Measurements from ENCODE around the gene LMOD3. TPM values are rescaled to one million over a fixed set of nuclear protein-coding genes. Genes with fewer than 3 reads are reported as not detected.
A peak's percentile ranks its signal among the peaks of the same experiment; 100 is the strongest.

Gene LMOD3
- total RNA-seq, 1 donor from 2014 or later = not detected

- Mint-ChIP-seq H3K4me1 (ENCODE audit: low read depth, unreplicated experiment) (no peaks in the 10 kb centered on the region), H3K36me3 (ENCODE audit: unreplicated experiment) (no peaks in the 10 kb centered on the region), H3K9me3 (ENCODE audit: unreplicated experiment) (no peaks in the 10 kb centered on the region), H3K4me3 (ENCODE audit: unreplicated experiment) (no peak overlapping the region), H3K27me3 (ENCODE audit: unreplicated experiment) (peaks cover 1% of the 10 kb centered on the region), H3K27ac (ENCODE audit: unreplicated experiment) (no peak overlapping the region)
- no peak for DNase-seq
- TF ChIP-seq CTCF (IDR thresholded peaks at IDR 0.05; ENCODE audit: partially characterized antibody, unreplicated experiment) = no peak
Measured at GRCh38 chr3:69128509-69128908, 6.1 kb upstream of the LMOD3 start.

- Mint-ChIP-seq H3K27ac (ENCODE audit: unreplicated experiment) (no peak overlapping the region), H3K4me3 (ENCODE audit: unreplicated experiment) (no peak overlapping the region), H3K27me3 (ENCODE audit: unreplicated experiment) (peaks cover 1% of the 10 kb centered on the region), H3K36me3 (ENCODE audit: unreplicated experiment) (no peaks in the 10 kb centered on the region), H3K9me3 (ENCODE audit: unreplicated experiment) (no peaks in the 10 kb centered on the region), H3K4me1 (ENCODE audit: low read depth, unreplicated experiment) (no peaks in the 10 kb centered on the region)
- DNase-seq = no peak
- TF ChIP-seq CTCF (IDR thresholded peaks at IDR 0.05; ENCODE audit: partially characterized antibody, unreplicated experiment) = no peak
Measured at GRCh38 chr3:69126999-69127398, 4.6 kb upstream of the LMOD3 start.

GRCh38 chr3:69126216-69126615, 3.8 kb upstream of the LMOD3 start:
- peaks cover 1% of the 10 kb centered on the region for H3K27me3 Mint-ChIP-seq (ENCODE audit: unreplicated experiment)
- H3K4me3 Mint-ChIP-seq (ENCODE audit: unreplicated experiment) = no peak overlapping the region
- H3K27ac Mint-ChIP-seq (ENCODE audit: unreplicated experiment) = no peak overlapping the region
- no peaks in the 10 kb centered on the region for H3K9me3 Mint-ChIP-seq (ENCODE audit: unreplicated experiment)
- TF ChIP-seq CTCF (IDR thresholded peaks at IDR 0.05; ENCODE audit: partially characterized antibody, unreplicated experiment) = no peak
- DNase-seq = no peak
- peaks cover 2% of the 10 kb centered on the region for H3K4me1 Mint-ChIP-seq (ENCODE audit: low read depth, unreplicated experiment)
- H3K36me3 Mint-ChIP-seq (ENCODE audit: unreplicated experiment) = no peaks in the 10 kb centered on the region

DNA sequence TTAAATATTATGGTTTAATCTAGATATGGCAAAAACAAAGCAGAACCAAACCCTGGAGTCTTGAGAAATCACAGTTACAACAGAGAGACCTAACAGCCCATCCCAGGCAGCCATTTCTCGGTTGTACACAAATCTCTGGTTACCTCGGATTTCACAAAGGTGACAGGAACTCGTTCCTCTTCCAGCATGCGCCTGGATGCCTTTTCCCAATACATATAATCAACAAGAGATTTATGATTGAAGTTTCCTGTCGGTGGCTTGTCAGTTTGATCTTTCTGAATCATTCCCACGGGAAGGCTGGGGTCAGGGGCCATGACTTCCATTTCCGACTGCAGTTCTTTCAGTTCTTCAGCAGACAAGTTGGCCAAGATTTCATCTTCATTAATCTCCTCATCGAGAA, 445 bp downstream of the LMOD3 start:
- no peaks in the 10 kb centered on the region for H3K9me3 Mint-ChIP-seq (ENCODE audit: unreplicated experiment)
- H3K27ac Mint-ChIP-seq (ENCODE audit: unreplicated experiment) = no peak overlapping the region
- H3K4me1 Mint-ChIP-seq (ENCODE audit: low read depth, unreplicated experiment) = peaks cover 2% of the 10 kb centered on the region
- TF ChIP-seq CTCF (IDR thresholded peaks at IDR 0.05; ENCODE audit: partially characterized antibody, unreplicated experiment) = no peak
- peak; percentile 30 for DNase-seq
- no peaks in the 10 kb centered on the region for H3K36me3 Mint-ChIP-seq (ENCODE audit: unreplicated experiment)
- no peaks in the 10 kb centered on the region for H3K27me3 Mint-ChIP-seq (ENCODE audit: unreplicated experiment)
- no peak overlapping the region for H3K4me3 Mint-ChIP-seq (ENCODE audit: unreplicated experiment)

DNA sequence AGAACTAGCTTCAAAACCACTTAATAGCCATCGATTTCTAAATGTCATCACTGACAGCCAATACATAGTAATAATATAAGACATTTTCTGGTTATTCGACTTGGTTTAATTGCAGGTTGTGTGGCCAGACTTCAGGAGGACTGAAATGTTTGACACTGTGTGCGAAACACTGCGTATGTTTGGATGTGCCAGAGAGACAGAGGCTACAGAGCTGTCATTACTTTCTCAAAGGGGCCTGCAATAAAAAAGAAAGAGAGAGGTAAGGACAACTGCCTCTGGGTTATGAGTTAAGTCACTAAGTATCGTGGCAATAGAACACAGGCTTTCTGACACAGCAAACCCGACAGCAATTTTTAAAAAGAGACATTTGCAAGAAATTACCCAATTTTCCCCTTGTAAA, 882 bp downstream of the LMOD3 start:
- Mint-ChIP-seq H3K9me3 (ENCODE audit: unreplicated experiment) (no peaks in the 10 kb centered on the region), H3K36me3 (ENCODE audit: unreplicated experiment) (no peaks in the 10 kb centered on the region), H3K4me3 (ENCODE audit: unreplicated experiment) (no peak overlapping the region), H3K27ac (ENCODE audit: unreplicated experiment) (no peak overlapping the region), H3K27me3 (ENCODE audit: unreplicated experiment) (no peaks in the 10 kb centered on the region), H3K4me1 (ENCODE audit: low read depth, unreplicated experiment) (peaks cover 2% of the 10 kb centered on the region)
- no peak for DNase-seq
- TF ChIP-seq CTCF (IDR thresholded peaks at IDR 0.05; ENCODE audit: partially characterized antibody, unreplicated experiment) = no peak

Measured in glutamatergic neuron (in vitro differentiated cells).